GM23338 (cell line): ENCODE data around the gene OR1L6. TPM values are rescaled to one million over a fixed set of nuclear protein-coding genes. Genes with fewer than 3 reads are reported as not detected.

ENCODE experiments used
- ATAC-seq: fragments of 200-7000 bp; cut with Tn5 transposase; 3 replicates; pipeline ENCODE4 v1.9.1; 2020
- DNase-seq: peaks from one replicate; pipeline ENCODE4 v3.0.0-alpha.2; 2015; ENCODE audit warnings: low spot score
- H2AFZ ChIP-seq: fragments of 200-600 bp; sonication (generic); 2 replicates; pipeline ENCODE4 v1.8.0; 2016; ENCODE audit warnings: antibody characterized with exemption, mild to moderate bottlenecking, moderate library complexity
- H3F3A ChIP-seq: fragments of 200-600 bp; sonication (generic); replicated peaks from 2 replicates; pipeline ENCODE4 v1.8.0; 2017; ENCODE audit warnings: antibody characterized with exemption, mixed run types, low read depth
- H3K27ac ChIP-seq: fragments of 200-600 bp; sonication (generic); 2 replicates; pipeline ENCODE4 v1.6.1; 2016; ENCODE audit warnings: low read depth
- H3K27me3 ChIP-seq: fragments of 200-600 bp; sonication (generic); 2 replicates; pipeline ENCODE4 v1.8.0; 2016; ENCODE audit warnings: mild to moderate bottlenecking, mixed run types, moderate library complexity; ENCODE audit not compliant: insufficient read depth
- H3K36me3 ChIP-seq: fragments of 200-600 bp; sonication (generic); 2 replicates; pipeline ENCODE4 v1.8.0; 2016; ENCODE audit warnings: mild to moderate bottlenecking; ENCODE audit not compliant: insufficient read depth
- H3K4me1 ChIP-seq: fragments of 200-600 bp; sonication (generic); 2 replicates; pipeline ENCODE4 v1.8.0; 2016; ENCODE audit warnings: mild to moderate bottlenecking, moderate library complexity; ENCODE audit not compliant: insufficient read depth
- H3K4me2 ChIP-seq: fragments of 200-600 bp; sonication (generic); 2 replicates; pipeline ENCODE4 v1.7.1; 2017; ENCODE audit warnings: mixed run types
- H3K4me3 ChIP-seq: fragments of 200-600 bp; sonication (generic); 2 replicates; pipeline ENCODE4 v1.6.1; 2016; ENCODE audit warnings: mixed run types
- H3K79me2 ChIP-seq: fragments of 200-600 bp; sonication (generic); replicated peaks from 2 replicates; pipeline ENCODE4 v1.8.0; 2017; ENCODE audit warnings: mild to moderate bottlenecking; ENCODE audit not compliant: insufficient read depth
- H3K9me2 ChIP-seq: fragments of 200-600 bp; sonication (generic); 2 replicates; pipeline ENCODE4 v1.8.0; 2017; ENCODE audit not compliant: insufficient read depth
- H4K20me1 ChIP-seq: fragments of 200-600 bp; sonication (generic); replicated peaks from 2 replicates; pipeline ENCODE4 v1.8.0; 2017; ENCODE audit warnings: mild to moderate bottlenecking; ENCODE audit not compliant: insufficient read depth
- H3K27ac Mint-ChIP-seq: 2 replicates; pipeline ENCODE4 v1.8.0; 2020; ENCODE audit warnings: inconsistent platforms, mild to moderate bottlenecking, moderate library complexity, mixed read lengths
- H3K27me3 Mint-ChIP-seq: 3 replicates; pipeline ENCODE4 v1.8.0; 2022; ENCODE audit warnings: low read depth, mild to moderate bottlenecking, moderate library complexity, mixed read lengths, inconsistent platforms; ENCODE audit not compliant: insufficient read depth, poor library complexity
- H3K36me3 Mint-ChIP-seq: 3 replicates; pipeline ENCODE4 v1.8.0; 2021; ENCODE audit warnings: low read depth, mild to moderate bottlenecking, inconsistent platforms, moderate library complexity, mixed read lengths
- H3K4me1 Mint-ChIP-seq: 3 replicates; pipeline ENCODE4 v1.8.0; 2020; ENCODE audit warnings: mild to moderate bottlenecking, inconsistent platforms, mixed read lengths
- H3K4me3 Mint-ChIP-seq: 3 replicates; pipeline ENCODE4 v1.8.0; 2021; ENCODE audit warnings: moderate library complexity, mild to moderate bottlenecking, inconsistent platforms, mixed read lengths
- H3K9me3 Mint-ChIP-seq: 3 replicates; pipeline ENCODE4 v1.8.0; 2020; ENCODE audit warnings: moderate library complexity, mild to moderate bottlenecking, inconsistent platforms, mixed read lengths
- CREB1 ChIP-seq: fragments of 250-450 bp; sonication (Bioruptor Pico); IDR thresholded peaks from 2 replicates; pipeline ENCODE4 v1.5.0; 2020; ENCODE audit warnings: low read depth, mild to moderate bottlenecking, moderate library complexity
- CTCF ChIP-seq, 2 experiments: fragments of 200-600 bp in 1 of 2; sonication (generic) in 1 of 2; conservative IDR thresholded peaks; 2 replicates each; pipeline versions ENCODE4 v1.5.1 to v1.6.1; 2016 to 2017; ENCODE audit warnings: antibody characterized with exemption in 2 of 2, low read depth in 2 of 2, mild to moderate bottlenecking in 2 of 2, moderate library complexity in 1 of 2
- ETS1 ChIP-seq: IDR thresholded peaks from 2 replicates; pipeline ENCODE4 v1.6.1; 2016; ENCODE audit warnings: antibody characterized with exemption
- EZH2 ChIP-seq: fragments of 200-600 bp; sonication (generic); IDR thresholded peaks from one replicate; pipeline ENCODE4 v1.8.0; 2017; ENCODE audit warnings: antibody characterized with exemption, mild to moderate bottlenecking, low read depth; ENCODE audit not compliant: unreplicated experiment
- EZH2phosphoT487 ChIP-seq: fragments of 200-600 bp; sonication (generic); IDR thresholded peaks from one replicate; pipeline ENCODE4 v1.8.1; 2018; ENCODE audit warnings: antibody characterized with exemption; ENCODE audit not compliant: unreplicated experiment
- JUNB ChIP-seq: IDR thresholded peaks from one replicate; pipeline ENCODE4 v1.6.1; 2016; ENCODE audit warnings: antibody characterized with exemption; ENCODE audit not compliant: unreplicated experiment
- NANOG ChIP-seq: IDR thresholded peaks from 2 replicates; pipeline ENCODE4 v1.6.1; 2016; ENCODE audit warnings: antibody characterized with exemption, borderline replicate concordance
- POLR2AphosphoS5 ChIP-seq: IDR thresholded peaks from 2 replicates; pipeline ENCODE4 v1.6.1; 2016; ENCODE audit warnings: antibody characterized with exemption, low read depth
- REST ChIP-seq: IDR thresholded peaks from one replicate; pipeline ENCODE4 v1.6.1; 2018; ENCODE audit warnings: antibody characterized with exemption; ENCODE audit not compliant: unreplicated experiment
- STAT1 ChIP-seq: IDR thresholded peaks from one replicate; pipeline ENCODE4 v1.6.1; 2016; ENCODE audit warnings: antibody characterized with exemption; ENCODE audit not compliant: unreplicated experiment
- ZNF114 ChIP-seq: fragments of 250-450 bp; sonication (Bioruptor Pico); IDR thresholded peaks from 2 replicates; pipeline ENCODE4 v1.5.0; 2020; ENCODE audit warnings: mild to moderate bottlenecking, moderate library complexity
- ZNF462 ChIP-seq: fragments of 250-450 bp; sonication (Bioruptor Pico); IDR thresholded peaks from 2 replicates; pipeline ENCODE4 v1.5.0; 2020; ENCODE audit warnings: mild to moderate bottlenecking, moderate library complexity
- polyA plus RNA-seq: library from polyadenylated mRNA; unstranded; fragments of >200 nt; fragmentation: Nextera tagmentation; extraction: Ambion mirVana; gene quantifications from 2 replicates; pipeline ENCODE4 v1.2.1, GENCODE V29; 2016
- total RNA-seq: library from RNA; depleted of rRNA; stranded (reverse); fragments of >200 nt; shearing (Covaris generic); gene quantifications from 2 replicates; pipeline ENCODE4 v1.2.3, GENCODE V29; 2014

OR1L6 gene
- total and polyA plus RNA-seq, 2 experiments from 2014 or later, result not detected

GRCh38 chr9:122781671-122782070 is 39.6 kb downstream of the OR1L6 start (continued):
- TF ChIP-seq REST (no peak), CREB1 (no peak), NANOG (no peak), EZH2phosphoT487 (no peak), ETS1 (no peak), POLR2AphosphoS5 (no peak), JUNB (no peak), EZH2 (no peak), STAT1 (no peak)

GRCh38 chr9:122785269-122785668 is 43.2 kb downstream of the OR1L6 start:
- Histone ChIP-seq H3K27ac (no peak overlapping the region), H2AFZ (no peak overlapping the region), H3K27me3 (no peaks in the 10 kb centered on the region), H4K20me1 (no peaks in the 10 kb centered on the region), H3F3A (no peaks in the 10 kb centered on the region), H3K36me3 (no peaks in the 10 kb centered on the region), H3K4me2 (no peak overlapping the region), H3K9me2 (0 out of 2 replicates have a peak, but pooled peaks cover 2% of the 10 kb centered on the region), H3K4me1 (no peaks in the 10 kb centered on the region), H3K4me3 (no peak overlapping the region), H3K79me2 (no peaks in the 10 kb centered on the region)
- DNase-seq, result no peak
- peaks cover 70% of the 10 kb centered on the region for H3K9me3 Mint-ChIP-seq
- no peaks in the 10 kb centered on the region for H3K4me1 Mint-ChIP-seq
- H3K36me3 Mint-ChIP-seq, result peaks cover 4% of the 10 kb centered on the region
- ATAC-seq, result no peak
- no peak overlapping the region for H3K4me3 Mint-ChIP-seq
- H3K27me3 Mint-ChIP-seq, result peaks cover 8% of the 10 kb centered on the region
- H3K27ac Mint-ChIP-seq, result no peak overlapping the region
- TF ChIP-seq CTCF (conservative IDR thresholded peaks at IDR 0.05; ENCODE audit: low read depth in 2 of 2), result no peak
- TF ChIP-seq ZNF462, result no peak
- no peak for TF ChIP-seq POLR2AphosphoS5
- no peak for TF ChIP-seq ZNF114 (CRISPR knock-in tag)
- TF ChIP-seq EZH2, result no peak
- TF ChIP-seq NANOG, result no peak
- no peak for TF ChIP-seq ETS1
